LNCAP (cell line): ENCODE data around the gene AKIRIN2.

ENCODE experiments used
- TF ChIP-seq, protein P1 (sequence below): fragments of 450-650 bp; IDR thresholded peaks from 2 replicates; pipeline ENCODE4 v1.5.1; 2017; ENCODE audit warnings: mild to moderate bottlenecking

AKIRIN2 gene

DNA sequence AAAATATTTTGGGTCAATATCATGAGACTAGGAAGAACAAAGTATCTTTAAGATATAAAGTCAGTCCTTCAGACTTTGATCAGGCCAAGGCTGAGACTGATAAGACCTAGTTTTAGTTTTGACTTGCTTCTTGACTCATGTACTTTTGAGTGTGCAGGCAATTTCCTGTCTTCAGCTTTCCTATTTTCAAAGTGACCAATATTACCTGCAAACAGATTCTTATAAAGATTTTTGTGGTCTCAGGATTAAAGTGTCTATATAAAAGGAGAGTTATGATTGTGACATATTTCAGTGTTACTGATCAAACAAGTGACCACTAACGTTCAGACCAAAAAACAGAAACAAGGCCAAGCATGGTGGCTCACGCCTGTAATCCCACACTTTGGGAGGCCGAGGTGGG is 36.0 kb upstream of the AKIRIN2 start:
- TF ChIP-seq, protein P1, sequence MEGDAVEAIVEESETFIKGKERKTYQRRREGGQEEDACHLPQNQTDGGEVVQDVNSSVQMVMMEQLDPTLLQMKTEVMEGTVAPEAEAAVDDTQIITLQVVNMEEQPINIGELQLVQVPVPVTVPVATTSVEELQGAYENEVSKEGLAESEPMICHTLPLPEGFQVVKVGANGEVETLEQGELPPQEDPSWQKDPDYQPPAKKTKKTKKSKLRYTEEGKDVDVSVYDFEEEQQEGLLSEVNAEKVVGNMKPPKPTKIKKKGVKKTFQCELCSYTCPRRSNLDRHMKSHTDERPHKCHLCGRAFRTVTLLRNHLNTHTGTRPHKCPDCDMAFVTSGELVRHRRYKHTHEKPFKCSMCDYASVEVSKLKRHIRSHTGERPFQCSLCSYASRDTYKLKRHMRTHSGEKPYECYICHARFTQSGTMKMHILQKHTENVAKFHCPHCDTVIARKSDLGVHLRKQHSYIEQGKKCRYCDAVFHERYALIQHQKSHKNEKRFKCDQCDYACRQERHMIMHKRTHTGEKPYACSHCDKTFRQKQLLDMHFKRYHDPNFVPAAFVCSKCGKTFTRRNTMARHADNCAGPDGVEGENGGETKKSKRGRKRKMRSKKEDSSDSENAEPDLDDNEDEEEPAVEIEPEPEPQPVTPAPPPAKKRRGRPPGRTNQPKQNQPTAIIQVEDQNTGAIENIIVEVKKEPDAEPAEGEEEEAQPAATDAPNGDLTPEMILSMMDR = no peak

DNA sequence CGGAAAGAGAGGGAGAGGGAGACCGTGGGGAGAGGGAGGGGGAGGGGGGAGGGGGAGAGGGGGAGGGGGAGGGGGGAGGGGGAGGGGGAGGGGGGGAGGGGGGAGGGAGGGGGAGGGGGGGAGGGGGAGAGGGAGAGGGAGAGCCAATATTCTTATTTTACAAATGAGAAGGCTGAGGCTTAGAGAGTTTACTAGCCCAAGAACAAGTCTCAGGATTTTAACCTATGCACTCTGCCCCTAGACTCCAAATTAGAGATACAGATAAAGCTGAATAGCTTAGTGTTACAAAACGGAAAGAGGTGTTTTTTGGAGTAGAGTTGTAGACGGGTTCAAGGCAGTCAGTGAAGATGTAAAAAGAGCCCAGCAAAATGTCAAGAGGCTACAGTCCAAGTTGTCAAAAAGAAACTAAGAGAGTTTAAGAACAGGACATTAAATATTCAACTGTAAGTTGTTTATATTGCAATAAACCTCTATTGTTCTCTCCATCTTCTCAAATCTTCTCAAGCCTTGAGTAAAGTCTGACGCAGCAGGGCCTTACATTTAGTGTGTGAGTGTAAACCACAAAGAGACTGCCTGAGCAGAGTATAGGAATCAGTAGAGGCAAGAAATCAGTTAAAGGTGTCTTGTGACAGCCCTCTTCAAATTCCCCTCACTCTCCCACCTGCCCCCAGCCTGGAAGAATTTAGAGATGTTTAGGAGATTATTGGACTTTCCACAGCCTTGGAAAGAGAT is 34.9 kb upstream of the AKIRIN2 start:
- TF ChIP-seq, protein P1 = no peak

DNA sequence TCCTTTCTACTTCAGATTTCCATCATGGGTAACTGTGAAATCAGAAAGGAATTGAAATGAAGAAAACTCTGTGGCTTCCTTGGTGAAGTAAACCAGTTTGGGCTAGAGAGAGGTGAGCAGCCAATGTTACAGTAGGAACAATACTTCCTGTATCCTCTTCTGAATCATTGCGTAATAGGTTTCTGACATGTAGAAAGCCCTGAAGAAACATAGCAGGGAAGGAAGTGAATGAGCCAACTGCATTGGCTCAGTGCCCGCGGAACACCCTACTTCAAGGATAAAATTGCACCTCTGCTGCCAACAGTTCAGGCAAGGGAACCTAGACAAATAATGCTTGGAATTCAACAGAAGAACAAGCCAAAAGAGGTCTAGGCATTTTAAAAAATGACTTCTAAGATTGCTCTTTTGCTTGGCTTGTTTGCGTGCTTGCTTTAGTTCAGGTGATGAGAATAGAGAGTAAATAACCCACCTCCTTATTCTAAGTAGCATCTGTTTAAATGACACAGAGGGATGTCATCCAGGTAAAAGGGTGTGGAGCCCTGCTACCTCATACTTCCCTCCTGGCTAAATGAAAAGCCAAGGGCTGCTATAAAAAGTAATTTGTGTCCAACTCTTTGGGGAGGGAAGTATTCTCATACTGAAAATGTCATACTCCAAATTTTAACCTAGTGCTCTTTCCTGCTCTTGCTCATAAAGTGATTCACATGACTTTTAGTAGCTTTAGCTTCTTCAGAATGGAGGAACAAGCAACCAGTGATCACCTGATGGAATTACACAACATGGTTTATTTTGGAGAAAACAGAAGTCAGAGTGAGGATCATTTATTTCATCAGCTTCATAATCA is 30.0 kb upstream of the AKIRIN2 start:
- TF ChIP-seq, protein P1 = no peak

DNA sequence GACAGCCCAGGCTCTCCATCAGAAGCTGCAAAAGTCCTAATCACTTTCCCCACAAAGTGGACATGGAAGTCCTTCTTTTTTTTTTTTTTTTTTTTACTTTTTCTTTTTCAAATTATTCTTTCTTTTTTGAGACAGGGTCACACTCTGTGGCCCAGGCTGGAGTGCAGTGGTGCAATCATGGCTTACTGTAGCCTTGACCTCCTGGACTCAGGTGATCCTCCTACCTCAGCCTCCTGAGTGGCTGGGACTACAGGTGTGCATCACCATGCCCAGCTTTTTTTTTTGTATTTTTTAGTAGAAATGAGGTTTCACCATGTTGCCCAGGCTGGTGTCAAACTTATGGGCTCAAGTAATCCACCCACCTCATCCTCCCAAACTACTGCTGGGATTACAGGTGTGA is 29.0 kb upstream of the AKIRIN2 start:
- TF ChIP-seq, protein P1 = no peak

DNA sequence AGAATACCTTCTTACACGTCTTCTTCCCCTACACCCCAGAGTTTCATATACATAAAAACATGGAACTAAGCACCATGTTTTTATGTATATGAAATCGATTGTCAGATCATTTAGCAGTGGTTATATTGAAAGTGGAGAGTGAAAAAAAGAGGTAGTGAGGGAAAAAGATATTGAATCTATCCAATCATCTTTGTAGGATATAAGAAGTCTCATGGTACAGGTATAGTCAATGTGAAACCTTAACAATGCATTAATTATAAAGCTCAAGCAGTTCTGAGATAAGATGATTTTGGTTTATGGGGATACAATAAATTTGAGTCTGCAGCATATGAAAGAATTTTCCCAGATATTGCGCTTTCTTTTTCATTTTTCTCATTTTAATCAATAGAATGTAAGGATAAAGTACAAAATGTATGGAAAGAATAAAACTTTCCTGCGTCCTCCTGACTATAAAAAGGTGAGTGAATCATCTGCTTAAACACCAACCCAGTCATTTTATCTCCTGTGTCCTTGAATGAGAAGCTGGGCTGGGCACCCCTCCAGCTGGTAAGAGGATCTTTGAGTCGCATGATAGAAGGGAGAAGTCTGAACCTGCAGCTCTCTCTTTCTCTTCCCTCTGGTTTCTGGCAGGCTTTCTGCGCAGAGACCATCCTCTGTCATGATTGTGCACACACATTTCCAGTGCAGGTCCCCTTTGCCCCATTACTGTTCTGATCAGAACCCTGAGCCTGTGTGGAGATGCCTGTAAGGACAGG is 28.1 kb upstream of the AKIRIN2 start:
- TF ChIP-seq, protein P1 = no peak

DNA sequence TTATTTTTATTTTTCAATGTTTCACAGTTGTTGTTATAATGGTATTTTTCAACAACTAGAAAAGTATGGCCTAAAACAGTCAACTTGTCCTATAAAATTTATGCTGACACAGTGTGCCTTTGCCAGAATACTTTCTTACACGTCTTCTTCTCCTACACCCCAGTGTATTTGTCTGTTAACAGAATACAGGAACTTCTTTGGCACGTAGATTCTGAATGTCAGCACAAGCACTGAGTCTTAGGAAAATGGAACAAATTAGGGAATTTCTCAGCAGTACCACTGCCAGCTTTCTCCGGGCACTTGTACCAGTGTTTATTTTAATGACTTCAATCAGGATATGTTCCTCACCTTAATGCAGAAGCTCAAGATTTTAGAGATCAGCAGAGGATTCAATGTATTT is 26.7 kb upstream of the AKIRIN2 start:
- TF ChIP-seq, protein P1 = no peak

DNA sequence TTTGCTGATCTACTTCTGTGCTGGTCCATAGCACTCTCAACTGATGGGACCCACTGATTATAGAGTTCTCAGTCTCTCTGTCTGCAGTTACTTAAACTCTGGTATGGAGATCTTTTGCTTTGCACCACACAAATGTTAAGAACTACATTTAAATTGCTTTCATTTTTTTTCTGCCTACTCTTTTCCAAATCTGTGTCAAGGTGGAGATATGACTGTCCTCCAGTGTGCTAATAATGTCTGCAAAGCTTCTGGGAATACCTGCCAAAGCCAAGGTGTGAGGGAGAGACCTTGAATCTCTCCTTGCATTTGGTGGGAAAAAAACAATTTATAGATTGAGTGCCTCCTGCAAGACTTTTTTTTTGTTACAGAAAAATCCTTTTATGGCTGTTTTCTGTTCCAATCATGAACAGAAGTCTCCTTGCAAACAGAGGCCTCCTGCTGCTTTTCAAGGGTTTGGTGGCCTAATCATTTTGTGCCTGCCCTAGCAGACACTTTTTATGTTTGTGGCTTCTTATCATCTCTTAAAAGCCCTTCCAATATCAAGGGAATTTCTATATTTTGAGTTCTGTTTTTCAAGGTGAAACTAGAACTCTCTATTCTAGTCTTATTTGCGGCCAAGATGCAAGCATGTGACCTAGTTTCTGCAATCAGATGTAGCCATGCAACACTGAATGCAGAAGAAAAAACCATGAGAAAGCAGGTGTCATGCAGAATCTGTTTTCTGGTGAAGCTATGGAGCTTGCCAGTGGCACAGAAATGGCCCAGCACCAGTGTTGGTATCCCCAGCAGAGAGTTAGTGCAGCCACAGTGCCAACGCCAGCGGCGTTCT is 23.2 kb upstream of the AKIRIN2 start:
- TF ChIP-seq, protein P1 = no peak
